GM18505 (cell line): Measurements from ENCODE around the gene GAK.

ENCODE experiments used
- ATAC-seq: cut with Tn5 transposase; IDR thresholded peaks from one replicate; pipeline ENCODE4 v1.9.1; 2021; ENCODE audit not compliant: unreplicated experiment
- POLR2A ChIP-seq: IDR thresholded peaks from 4 replicates; pipeline ENCODE4 v1.6.1; 2011; ENCODE audit warnings: borderline replicate concordance; ENCODE audit not compliant: insufficient read depth, insufficient read length; ENCODE audit errors: extremely low read depth

The GAK gene

DNA sequence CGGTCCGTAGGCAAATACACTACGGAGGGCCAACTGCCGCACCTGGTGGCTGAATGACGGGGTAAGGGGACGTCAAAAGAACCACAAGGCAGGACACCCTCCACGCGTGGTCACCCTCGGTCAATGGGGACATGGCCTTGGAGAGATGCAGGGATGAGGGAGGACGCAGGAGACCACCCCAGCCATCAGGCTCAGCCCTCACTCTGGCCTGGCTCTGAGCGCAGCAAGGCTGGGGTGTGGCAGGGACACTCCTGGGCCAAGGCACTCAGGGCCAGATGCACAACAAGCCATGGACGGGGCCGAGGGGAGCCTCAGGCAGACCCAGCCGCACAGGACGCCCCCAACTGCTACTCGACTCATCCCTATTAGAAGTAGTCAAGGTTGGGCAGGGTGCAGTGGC, 36.5 kb downstream of the GAK start:
- no peak for TF ChIP-seq POLR2A
- no peak for ATAC-seq

GRCh38 chr4:893995-894705, 38.0 kb downstream of the GAK start:
- TF ChIP-seq POLR2A = no peak
- ATAC-seq = no peak

DNA sequence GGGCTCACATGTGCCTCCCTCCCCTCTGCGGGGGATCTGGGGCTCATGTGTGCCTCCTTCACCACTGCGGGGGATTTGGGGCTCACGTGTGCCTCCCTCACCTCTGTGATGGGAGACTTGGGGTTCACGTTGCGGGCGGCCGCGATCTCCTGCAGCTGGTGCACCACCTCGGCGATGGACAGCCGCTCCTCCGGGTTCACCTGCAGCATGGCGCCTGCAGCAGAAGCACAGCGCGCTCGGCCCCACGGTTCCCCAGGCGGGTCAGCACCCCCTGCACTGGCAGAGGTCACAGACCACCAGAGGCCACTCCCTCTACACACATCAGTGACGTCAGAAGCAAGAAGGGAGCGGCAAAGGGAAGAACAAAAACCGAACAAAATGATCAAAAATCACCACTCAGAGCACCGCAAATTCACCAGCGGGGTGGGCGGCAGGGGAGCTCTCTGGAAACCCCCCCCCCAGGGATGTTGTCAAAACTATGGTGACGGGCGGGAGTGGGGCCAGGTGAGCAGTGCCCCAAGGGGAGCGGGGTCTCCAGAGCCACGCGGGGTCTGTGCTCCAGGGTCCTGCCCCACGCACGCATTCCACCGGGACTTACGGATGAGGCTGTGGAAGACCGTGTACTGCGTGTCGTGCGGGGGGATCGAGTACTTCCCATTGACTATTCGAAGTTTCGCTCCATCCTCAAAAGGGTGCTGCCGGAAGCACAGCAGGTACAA, 38.7 kb downstream of the GAK start:
- no peak for ATAC-seq
- TF ChIP-seq POLR2A = no peak

DNA sequence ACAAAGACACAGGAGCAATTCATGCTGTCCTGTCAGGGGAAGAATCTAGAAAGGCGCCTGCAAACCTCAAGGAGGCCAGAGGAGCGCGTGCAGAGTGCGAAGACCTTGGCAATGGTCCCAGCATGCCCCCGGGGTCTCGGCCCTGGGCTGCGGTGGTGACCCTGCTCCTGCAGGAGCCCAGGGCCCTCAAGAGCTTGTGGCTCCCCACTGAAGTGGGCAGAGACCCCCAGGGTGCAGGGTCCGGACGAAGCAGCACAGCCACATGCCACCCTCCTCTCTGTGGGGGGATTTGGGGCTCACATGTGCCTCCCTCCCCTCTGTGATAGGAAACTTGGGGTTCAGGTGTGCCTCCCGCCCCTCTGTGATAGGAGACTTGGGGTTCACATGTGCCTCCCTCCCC, 39.3 kb downstream of the GAK start:
- no peak for ATAC-seq

DNA sequence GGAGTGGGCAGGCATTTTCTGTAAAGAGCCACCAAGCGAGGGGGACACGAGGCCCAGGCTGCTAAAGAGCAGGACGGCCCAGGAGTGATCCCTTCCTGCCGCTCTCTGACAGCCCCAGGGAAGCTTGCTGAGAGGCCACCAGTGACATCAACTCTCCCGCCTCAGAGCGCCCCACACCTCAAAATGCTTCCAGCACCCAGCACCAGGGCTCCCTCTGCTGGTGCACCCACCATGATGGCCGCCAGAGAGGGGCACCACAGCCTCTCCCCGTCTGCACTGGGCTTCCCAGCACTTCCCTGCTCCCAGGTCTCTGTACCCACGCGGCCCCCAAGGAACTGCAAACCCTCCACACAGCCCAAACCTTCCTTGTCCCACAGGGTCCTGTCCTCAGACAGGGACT, 40.4 kb downstream of the GAK start:
- no peak for ATAC-seq
- TF ChIP-seq POLR2A = no peak

More for the DNA sequence above, 39.3 kb downstream of the GAK start:
- TF ChIP-seq POLR2A = no peak

- ATAC-seq = no peak
- TF ChIP-seq POLR2A = no peak
These were observed 42.0 kb downstream of the GAK start for GRCh38 chr4:890036-890695.

DNA sequence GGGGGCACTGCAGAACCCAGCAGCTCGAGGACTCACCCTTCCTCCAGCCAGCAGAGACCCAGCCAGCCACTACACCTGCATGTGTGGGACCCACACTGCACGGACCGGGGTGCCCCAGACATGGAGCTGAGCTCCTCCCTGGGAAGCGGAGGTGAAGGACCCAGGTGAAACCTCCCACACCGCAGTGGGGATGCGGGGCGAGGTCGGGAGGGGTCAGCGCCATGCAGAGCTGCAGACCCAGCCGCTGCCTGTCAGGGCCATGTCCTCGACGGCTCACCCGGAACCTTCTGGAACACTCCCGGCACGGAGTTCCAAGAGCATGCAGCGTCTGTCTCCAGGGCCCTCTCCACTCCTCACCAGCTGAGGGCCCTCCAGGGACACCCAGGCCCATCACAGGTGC, 42.6 kb downstream of the GAK start:
- no peak for TF ChIP-seq POLR2A
- no peak for ATAC-seq

DNA sequence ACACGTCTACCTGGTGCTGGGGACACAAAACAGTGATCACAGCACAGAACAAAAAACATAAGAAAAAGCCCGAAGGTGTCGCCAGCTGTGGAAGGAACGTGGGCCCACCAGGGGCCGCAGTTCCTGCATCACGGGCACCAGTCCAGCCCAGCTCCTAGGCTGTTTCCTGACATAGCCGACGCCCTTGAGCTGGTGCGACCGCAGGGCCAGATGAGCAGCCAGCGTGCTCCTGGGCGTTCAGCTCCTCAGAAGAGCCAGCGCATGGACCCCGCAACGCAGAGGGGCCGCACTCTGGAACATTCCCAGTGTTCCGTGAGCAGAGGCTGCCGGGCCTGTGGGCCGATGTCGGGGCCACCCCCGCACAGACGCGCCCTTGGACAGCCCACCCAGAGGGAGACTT, 44.1 kb downstream of the GAK start:
- no peak for ATAC-seq
- TF ChIP-seq POLR2A = no peak

GRCh38 chr4:887034-887763, 44.9 kb downstream of the GAK start:
- ATAC-seq = no peak
- TF ChIP-seq POLR2A = peak; percentile 24

DNA sequence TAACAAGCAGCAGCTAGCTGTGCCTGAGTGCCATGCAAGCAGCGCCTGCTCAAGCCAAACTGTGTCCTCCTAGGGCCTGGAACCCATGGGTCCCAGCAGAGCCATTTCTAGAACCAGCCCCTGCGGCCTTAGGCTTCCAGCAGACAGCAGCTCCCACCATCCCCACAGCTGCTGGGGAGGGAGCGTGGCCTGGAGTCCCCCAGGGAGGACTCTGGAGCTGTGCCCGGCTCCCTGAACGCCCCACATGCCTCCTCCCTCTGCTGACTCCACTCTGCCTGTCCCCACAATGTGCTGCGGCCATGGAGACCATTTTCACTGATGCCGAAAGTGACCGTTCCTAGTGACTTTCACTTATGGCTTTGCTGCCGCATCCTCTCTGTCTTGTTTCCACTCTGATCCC, 45.9 kb downstream of the GAK start:
- no peak for TF ChIP-seq POLR2A
- no peak for ATAC-seq

DNA sequence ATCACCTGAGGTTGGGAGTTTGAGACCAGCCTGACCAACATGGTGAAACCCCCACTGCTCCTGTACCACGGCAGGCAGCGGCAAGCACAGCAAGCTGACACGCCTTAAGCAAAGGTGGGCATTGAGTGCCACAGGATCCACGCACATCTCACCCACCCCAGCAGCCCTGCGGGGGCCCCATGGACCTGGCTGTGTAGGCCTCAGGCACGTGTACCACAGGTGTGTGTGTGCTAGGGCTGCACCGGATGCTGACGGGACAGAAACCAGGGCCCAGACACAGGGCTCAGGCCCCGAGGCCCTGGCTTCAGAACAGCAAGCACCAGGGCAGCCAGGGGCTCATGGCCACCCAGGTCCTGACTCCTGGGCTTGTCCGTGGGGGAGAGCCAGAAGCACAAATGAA, 46.8 kb downstream of the GAK start:
- no peak for TF ChIP-seq POLR2A
- no peak for ATAC-seq

DNA sequence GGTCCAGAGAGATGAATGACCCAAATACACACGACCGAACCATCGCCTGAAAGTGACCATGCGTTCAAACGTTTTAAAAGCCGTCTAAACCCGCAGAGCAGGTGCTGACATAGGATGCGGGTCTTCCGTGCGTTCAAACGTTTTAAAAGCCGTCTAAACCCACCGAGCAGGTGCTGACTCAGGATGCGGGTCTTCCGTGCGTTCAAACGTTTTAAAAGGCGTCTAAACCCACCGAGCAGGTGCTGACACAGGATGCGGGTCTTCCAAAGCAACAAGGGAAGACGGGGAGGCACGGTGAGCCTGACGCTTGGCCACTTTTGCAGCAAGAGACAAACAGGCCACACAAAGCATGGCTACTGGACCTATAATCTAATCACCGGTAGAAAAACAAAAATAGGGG, 47.2 kb downstream of the GAK start:
- no peak for TF ChIP-seq POLR2A
- no peak for ATAC-seq

- no peak for ATAC-seq
- no peak for TF ChIP-seq POLR2A
These were observed 47.9 kb downstream of the GAK start for GRCh38 chr4:884259-884658.
